Mesenchymal stem cell (in vitro differentiated cells and primary cell): ENCODE results near the gene CACFD1.

Experiments
- DNase-seq: peaks from one replicate; pipeline ENCODE4 v3.0.0-alpha.2; 2013
- H2AFZ ChIP-seq: one replicate; pipeline ENCODE4 v1.6.1; 2013; ENCODE audit warnings: low read depth, mild to moderate bottlenecking, control low read depth, inconsistent platforms, low read length, moderate library complexity
- H2AK5ac ChIP-seq: 2 replicates; pipeline ENCODE4 v1.6.1; 2013; ENCODE audit warnings: low read length, moderate library complexity, mild to moderate bottlenecking, inconsistent platforms; ENCODE audit not compliant: severe bottlenecking
- H2BK120ac ChIP-seq: one replicate; pipeline ENCODE4 v1.6.1; 2013; ENCODE audit warnings: low read depth, mild to moderate bottlenecking, inconsistent platforms, low read length, moderate library complexity
- H2BK12ac ChIP-seq, 2 experiments: one replicate each; pipeline ENCODE4 v1.6.1; 2013; ENCODE audit warnings: inconsistent platforms in 2 of 2, low read length in 2 of 2, mild to moderate bottlenecking in 2 of 2, moderate library complexity in 2 of 2, control low read depth in 1 of 2
- H2BK15ac ChIP-seq: one replicate; pipeline ENCODE4 v1.6.1; 2013; ENCODE audit warnings: mild to moderate bottlenecking, low read depth, inconsistent platforms; ENCODE audit not compliant: poor library complexity, severe bottlenecking
- H2BK5ac ChIP-seq: 2 replicates; pipeline ENCODE4 v1.6.1; 2013; ENCODE audit warnings: low read depth, mild to moderate bottlenecking, low read length, control low read depth, inconsistent platforms; ENCODE audit not compliant: poor library complexity, severe bottlenecking
- H3K14ac ChIP-seq, 2 experiments: one replicate each; pipeline ENCODE4 v1.6.1; 2013; ENCODE audit warnings: inconsistent platforms in 2 of 2, low read length in 2 of 2, control low read depth in 1 of 2, mild to moderate bottlenecking in 1 of 2, moderate library complexity in 1 of 2
- H3K18ac ChIP-seq, 2 experiments: one replicate each; pipeline ENCODE4 v1.6.1; 2013; ENCODE audit warnings: inconsistent platforms in 2 of 2, low read length in 2 of 2, control low read depth in 1 of 2, low read depth in 1 of 2, mild to moderate bottlenecking in 1 of 2
- H3K23ac ChIP-seq, 2 experiments: one replicate each; pipeline ENCODE4 v1.6.1; 2013; ENCODE audit warnings: inconsistent platforms in 2 of 2, low read length in 2 of 2, mild to moderate bottlenecking in 2 of 2, moderate library complexity in 2 of 2, control low read depth in 1 of 2
- H3K27ac ChIP-seq: 2 replicates; pipeline ENCODE4 v1.5.1; 2013; ENCODE audit warnings: mild to moderate bottlenecking, moderate library complexity, low read length, control low read depth, inconsistent platforms; ENCODE audit not compliant: poor library complexity, severe bottlenecking
- H3K27me3 ChIP-seq, 2 experiments: 2 replicates each; pipeline versions ENCODE4 v1.6.1 to v1.7.0; 2013; ENCODE audit warnings: low read length in 2 of 2, mild to moderate bottlenecking in 2 of 2, moderate library complexity in 2 of 2, control low read depth in 1 of 2, inconsistent platforms in 1 of 2; ENCODE audit not compliant: control insufficient read depth in 1 of 2, insufficient read depth in 1 of 2
- H3K36me3 ChIP-seq, 2 experiments: 2 replicates each; pipeline versions ENCODE4 v1.6.1 to v1.7.0; 2013; ENCODE audit warnings: low read length in 2 of 2, control low read depth in 1 of 2, inconsistent platforms in 1 of 2, low read depth in 1 of 2, mild to moderate bottlenecking in 1 of 2; ENCODE audit not compliant: insufficient read depth in 2 of 2, control insufficient read depth in 1 of 2
- H3K4ac ChIP-seq, 2 experiments: one replicate each; pipeline ENCODE4 v1.6.1; 2013; ENCODE audit warnings: inconsistent platforms in 2 of 2, low read length in 2 of 2, mild to moderate bottlenecking in 2 of 2, moderate library complexity in 2 of 2, control low read depth in 1 of 2, low read depth in 1 of 2
- H3K4me1 ChIP-seq: 2 replicates; pipeline ENCODE4 v1.6.1; 2013; ENCODE audit warnings: low read depth, low read length, control low read depth; ENCODE audit not compliant: control insufficient read depth, insufficient read depth
- H3K4me2 ChIP-seq: 2 replicates; pipeline ENCODE4 v1.6.1; 2013; ENCODE audit warnings: low read length, mild to moderate bottlenecking, inconsistent platforms; ENCODE audit not compliant: poor library complexity, severe bottlenecking
- H3K4me3 ChIP-seq, 2 experiments: 2 replicates each; pipeline versions ENCODE4 v1.5.1 to v1.7.0; 2013; ENCODE audit warnings: low read length in 2 of 2, mild to moderate bottlenecking in 2 of 2, control low read depth in 1 of 2, low read depth in 1 of 2; ENCODE audit not compliant: insufficient read depth in 1 of 2
- H3K79me1 ChIP-seq: replicated peaks from 2 replicates; pipeline ENCODE4 v1.6.1; 2013; ENCODE audit warnings: mild to moderate bottlenecking, control low read depth, low read length, inconsistent platforms; ENCODE audit not compliant: poor library complexity, severe bottlenecking
- H3K9ac ChIP-seq: 2 replicates; pipeline ENCODE4 v1.7.0; 2013; ENCODE audit warnings: mild to moderate bottlenecking, low read length, moderate library complexity
- H3K9me3 ChIP-seq: 2 replicates; pipeline ENCODE4 v1.7.0; 2013; ENCODE audit warnings: mild to moderate bottlenecking, low read length; ENCODE audit not compliant: control insufficient read depth
- H4K8ac ChIP-seq: one replicate; pipeline ENCODE4 v1.6.1; 2013; ENCODE audit warnings: inconsistent platforms, mild to moderate bottlenecking, low read length, moderate library complexity
- H4K91ac ChIP-seq: one replicate; pipeline ENCODE4 v1.6.1; 2013; ENCODE audit warnings: mild to moderate bottlenecking, low read length, inconsistent platforms
- WGBS: methylation state at CpG from one replicate; pipeline ENCODE4 v1.1.7; 2013; ENCODE audit warnings: mixed read lengths; 5-methylcytosine and 5-hydroxymethylcytosine counted together

The CACFD1 gene

GRCh38 chr9:133499892-133500270, 40.1 kb downstream of the CACFD1 start:
- Histone ChIP-seq H3K4me1 (peaks cover 3% of the 10 kb centered on the region), H3K27ac (no peak overlapping the region), H3K23ac (no peak overlapping the region), H3K9ac (no peak overlapping the region), H2BK5ac (no peak overlapping the region), H2AK5ac (no peak overlapping the region), H4K91ac (no peak overlapping the region), H2BK15ac (peak overlapping the region; percentile 37), H3K14ac (no peak overlapping the region), H3K79me1 (no peaks in the 10 kb centered on the region), H3K4ac (no peak overlapping the region), H2AFZ (no peak overlapping the region), H3K4me2 (no peak overlapping the region), H3K4me3 (no peak overlapping the region), H3K27me3 (peaks cover 38 to 56% of the 10 kb centered on the region in 2 experiments), H3K36me3 (peaks cover 0 to 4% of the 10 kb centered on the region in 2 experiments), H3K9me3 (peaks cover 21% of the 10 kb centered on the region), H4K8ac (no peak overlapping the region), H3K18ac (no peak overlapping the region), H2BK120ac (no peak overlapping the region), H2BK12ac (no peak overlapping the region)
- no peak for DNase-seq
- WGBS: 85% methylated on average over 12 of the region's 12 CpGs

GRCh38 chr9:133502112-133502511, 42.3 kb downstream of the CACFD1 start:
- Histone ChIP-seq H2BK15ac (no peak overlapping the region), H3K14ac (no peak overlapping the region), H2BK120ac (no peak overlapping the region), H3K4ac (no peak overlapping the region), H2BK5ac (no peak overlapping the region), H3K9ac (no peak overlapping the region), H3K4me2 (no peak overlapping the region), H3K36me3 (no peaks in the 10 kb centered on the region), H2BK12ac (no peak overlapping the region), H4K8ac (no peak overlapping the region), H2AFZ (no peak overlapping the region), H3K4me3 (no peak overlapping the region), H3K9me3 (peaks cover 21% of the 10 kb centered on the region), H3K4me1 (peaks cover 21% of the 10 kb centered on the region), H3K27ac (no peak overlapping the region), H3K18ac (no peak overlapping the region), H3K23ac (no peak overlapping the region), H4K91ac (no peak overlapping the region), H3K27me3 (peaks cover 28 to 35% of the 10 kb centered on the region in 2 experiments), H2AK5ac (no peak overlapping the region), H3K79me1 (no peaks in the 10 kb centered on the region)
- no peak for DNase-seq
- WGBS: 90% methylated on average over 1 of the region's 1 CpG

DNA sequence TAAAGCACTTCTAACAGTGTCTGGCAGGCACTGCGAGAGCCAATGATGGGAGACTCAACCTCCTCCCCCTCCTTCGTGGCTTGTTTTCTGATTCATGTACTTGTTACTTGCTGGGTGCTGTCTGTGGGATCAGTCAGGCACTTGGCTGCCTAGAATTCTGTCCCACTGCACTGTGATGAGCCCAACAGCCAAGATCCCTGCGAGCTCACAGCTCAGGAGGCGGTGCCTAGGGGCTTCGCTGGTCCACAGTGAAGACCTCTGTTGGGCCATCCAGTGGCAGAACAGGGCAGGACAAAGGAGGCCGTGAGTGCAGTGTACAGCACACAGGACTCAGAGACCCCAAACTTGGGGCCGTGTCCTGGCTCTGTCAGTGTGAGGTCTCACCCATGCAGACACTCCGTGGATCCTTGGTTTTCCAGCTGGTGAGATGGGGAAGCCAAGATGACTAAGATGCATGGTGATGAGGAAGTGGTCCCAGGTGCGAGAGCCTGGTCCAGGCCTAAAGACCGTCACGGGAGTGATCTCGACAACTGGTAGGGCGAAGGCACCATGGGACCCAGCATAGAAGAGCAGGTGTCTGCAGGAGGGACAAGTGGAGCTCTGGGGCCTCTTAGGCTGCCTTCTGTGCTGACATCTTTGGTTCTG, 45.5 kb downstream of the CACFD1 start:
- Histone ChIP-seq H3K9ac (peak overlapping the region; percentile 77), H3K27ac (no peak overlapping the region), H3K4ac (no peak overlapping the region), H2BK15ac (no peak overlapping the region), H4K91ac (no peak overlapping the region), H3K79me1 (no peaks in the 10 kb centered on the region), H3K4me3 (peak overlapping the region in 1 of 2 experiments; percentile 42), H4K8ac (no peak overlapping the region), H3K9me3 (peaks cover 21% of the 10 kb centered on the region), H2BK120ac (no peak overlapping the region), H3K23ac (no peak overlapping the region), H3K4me1 (peaks cover 37% of the 10 kb centered on the region), H3K18ac (peak overlapping the region in 1 of 2 experiments; percentile 69), H2BK12ac (peak overlapping the region in 1 of 2 experiments; percentile 37), H2BK5ac (no peak overlapping the region), H3K27me3 (peaks cover 5 to 14% of the 10 kb centered on the region in 2 experiments), H3K36me3 (no peaks in the 10 kb centered on the region), H3K14ac (no peak overlapping the region), H2AK5ac (no peak overlapping the region), H3K4me2 (no peak overlapping the region), H2AFZ (no peak overlapping the region)
- peak; percentile 24 for DNase-seq
- WGBS: 96% methylated on average over 12 of the region's 13 CpGs

DNA sequence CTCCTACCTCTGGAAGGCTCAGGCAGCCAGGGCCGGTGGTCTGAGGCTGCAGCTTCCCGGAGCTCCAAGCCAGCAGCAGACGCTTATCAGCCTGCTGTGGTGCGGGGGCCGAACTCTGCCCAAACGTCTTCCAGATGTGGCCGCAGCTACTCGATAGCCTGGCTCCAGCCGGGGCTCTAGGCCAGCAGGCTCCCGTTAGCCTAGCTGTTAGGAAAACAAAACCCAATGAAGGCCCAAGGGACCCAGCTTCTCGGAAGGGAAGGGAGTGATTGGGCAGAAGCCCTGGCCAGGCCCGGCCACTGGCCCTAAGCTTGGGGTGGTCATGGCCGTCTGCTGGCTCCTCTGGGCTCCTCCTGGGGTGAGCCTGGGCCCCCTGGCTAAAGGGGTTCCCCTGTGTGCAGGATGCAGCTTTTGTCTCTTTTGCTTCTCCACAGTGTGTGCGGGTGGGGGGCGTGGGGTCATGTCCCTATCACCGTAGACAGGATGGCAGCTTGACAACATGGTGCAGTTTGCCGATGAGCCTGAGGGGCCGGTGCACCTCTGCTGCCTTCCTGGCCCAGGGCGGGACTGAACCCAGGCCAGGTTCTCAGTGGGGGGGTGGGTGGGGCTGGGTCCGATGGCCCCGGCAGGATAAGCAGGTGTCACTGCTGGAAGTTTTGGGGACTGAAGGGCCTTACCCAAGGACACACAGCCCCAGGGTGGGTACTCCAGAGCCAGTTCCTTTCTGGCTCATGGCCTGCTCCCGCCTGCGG, 46.3 kb downstream of the CACFD1 start:
- no peak overlapping the region for H2BK5ac ChIP-seq
- WGBS: 75% methylated on average over 22 of the region's 23 CpGs

More for the DNA sequence above, 46.3 kb downstream of the CACFD1 start:
- Histone ChIP-seq H3K23ac (peak overlapping the region in 1 of 2 experiments; percentile 36), H2BK120ac (no peak overlapping the region), H3K27me3 (peaks cover 5 to 14% of the 10 kb centered on the region in 2 experiments), H3K9me3 (peaks cover 18% of the 10 kb centered on the region), H3K36me3 (no peaks in the 10 kb centered on the region), H3K4me3 (peak overlapping the region in 1 of 2 experiments; percentile 44), H2BK15ac (no peak overlapping the region), H3K27ac (no peak overlapping the region), H3K4me2 (no peak overlapping the region), H3K14ac (no peak overlapping the region), H2AFZ (peak overlapping the region; percentile 39), H2BK12ac (peak overlapping the region in 1 of 2 experiments; percentile 37), H2AK5ac (no peak overlapping the region), H3K4ac (peak overlapping the region in 1 of 2 experiments; percentile 6), H4K91ac (no peak overlapping the region), H3K79me1 (no peaks in the 10 kb centered on the region), H3K9ac (peak overlapping the region; percentile 77), H3K18ac (peak overlapping the region in 1 of 2 experiments; percentile 69), H4K8ac (no peak overlapping the region), H3K4me1 (peaks cover 37% of the 10 kb centered on the region)
- DNase-seq: no peak
